Ishikawa (cell line): ENCODE measurements around the gene PPP3R2.
A peak's percentile ranks its signal among the peaks of the same experiment; 100 is the strongest.

Experiments
- CEBPB ChIP-seq: IDR thresholded peaks from 2 replicates; pipeline ENCODE4 v1.6.1; 2012
- CREB1 ChIP-seq: IDR thresholded peaks from 2 replicates; pipeline ENCODE4 v1.6.1; 2012; ENCODE audit warnings: low read depth
- EGR1 ChIP-seq: IDR thresholded peaks from 2 replicates; pipeline ENCODE4 v1.6.1; 2012
- EP300 ChIP-seq: IDR thresholded peaks from 2 replicates; pipeline ENCODE4 v1.6.1; 2012; ENCODE audit warnings: borderline replicate concordance
- FOXM1 ChIP-seq: IDR thresholded peaks from 2 replicates; pipeline ENCODE4 v1.6.1; 2012; ENCODE audit warnings: low read depth, borderline replicate concordance
- NFIC ChIP-seq: IDR thresholded peaks from 2 replicates; pipeline ENCODE4 v1.6.1; 2012
- RAD21 ChIP-seq: IDR thresholded peaks from 2 replicates; pipeline ENCODE4 v1.6.1; 2012; ENCODE audit warnings: low read depth
- TAF1 ChIP-seq: IDR thresholded peaks from 2 replicates; pipeline ENCODE4 v1.6.1; 2012; ENCODE audit warnings: low read depth, mild to moderate bottlenecking
- TCF12 ChIP-seq: IDR thresholded peaks from 2 replicates; pipeline ENCODE4 v1.6.1; 2012; ENCODE audit warnings: low read depth
- TEAD4 ChIP-seq: IDR thresholded peaks from 2 replicates; pipeline ENCODE4 v1.6.1; 2012
- YY1 ChIP-seq: IDR thresholded peaks from 2 replicates; pipeline ENCODE4 v1.6.1; 2012; ENCODE audit warnings: low read depth
- ZBTB7A ChIP-seq: IDR thresholded peaks from 2 replicates; pipeline ENCODE4 v1.6.1; 2012; ENCODE audit warnings: low read depth
- TF ChIP-seq, protein P1 (sequence below): IDR thresholded peaks from 2 replicates; pipeline ENCODE4 v1.6.1; 2012
- TF ChIP-seq, protein P2 (sequence below): IDR thresholded peaks from 2 replicates; pipeline ENCODE4 v1.6.1; 2012; ENCODE audit warnings: low read depth, mild to moderate bottlenecking
- TF ChIP-seq, protein P3 (sequence below): IDR thresholded peaks from 2 replicates; pipeline ENCODE4 v1.6.1; 2012

Gene PPP3R2

DNA sequence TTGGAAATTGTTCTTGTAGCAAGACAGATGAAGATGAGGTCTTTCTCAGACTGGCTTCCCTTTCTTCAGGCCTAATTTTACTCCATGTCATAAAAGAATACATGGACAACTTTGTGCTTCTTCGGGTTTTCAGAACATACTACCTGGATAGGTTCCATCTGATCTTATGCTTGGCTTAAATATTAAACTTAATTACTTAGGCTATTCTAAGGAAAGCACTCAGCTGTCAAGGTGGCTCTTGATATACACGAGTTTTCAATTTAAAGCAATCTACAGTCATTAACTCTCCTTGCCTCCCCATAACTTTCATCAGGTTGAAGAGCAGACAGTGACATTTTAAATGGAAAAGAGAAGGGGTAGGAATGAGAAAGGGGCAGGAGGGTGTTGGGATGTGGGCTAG, 9.5 kb upstream of the PPP3R2 start:
- no peak for TF ChIP-seq CEBPB
- no peak for TF ChIP-seq YY1
- TF ChIP-seq, protein P1, sequence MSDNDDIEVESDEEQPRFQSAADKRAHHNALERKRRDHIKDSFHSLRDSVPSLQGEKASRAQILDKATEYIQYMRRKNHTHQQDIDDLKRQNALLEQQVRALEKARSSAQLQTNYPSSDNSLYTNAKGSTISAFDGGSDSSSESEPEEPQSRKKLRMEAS: no peak
- TF ChIP-seq TAF1: no peak
- TF ChIP-seq EP300: no peak
- no peak for TF ChIP-seq TCF12
- TF ChIP-seq TEAD4: no peak
- TF ChIP-seq FOXM1: no peak
- no peak for TF ChIP-seq CREB1
- TF ChIP-seq, protein P2, sequence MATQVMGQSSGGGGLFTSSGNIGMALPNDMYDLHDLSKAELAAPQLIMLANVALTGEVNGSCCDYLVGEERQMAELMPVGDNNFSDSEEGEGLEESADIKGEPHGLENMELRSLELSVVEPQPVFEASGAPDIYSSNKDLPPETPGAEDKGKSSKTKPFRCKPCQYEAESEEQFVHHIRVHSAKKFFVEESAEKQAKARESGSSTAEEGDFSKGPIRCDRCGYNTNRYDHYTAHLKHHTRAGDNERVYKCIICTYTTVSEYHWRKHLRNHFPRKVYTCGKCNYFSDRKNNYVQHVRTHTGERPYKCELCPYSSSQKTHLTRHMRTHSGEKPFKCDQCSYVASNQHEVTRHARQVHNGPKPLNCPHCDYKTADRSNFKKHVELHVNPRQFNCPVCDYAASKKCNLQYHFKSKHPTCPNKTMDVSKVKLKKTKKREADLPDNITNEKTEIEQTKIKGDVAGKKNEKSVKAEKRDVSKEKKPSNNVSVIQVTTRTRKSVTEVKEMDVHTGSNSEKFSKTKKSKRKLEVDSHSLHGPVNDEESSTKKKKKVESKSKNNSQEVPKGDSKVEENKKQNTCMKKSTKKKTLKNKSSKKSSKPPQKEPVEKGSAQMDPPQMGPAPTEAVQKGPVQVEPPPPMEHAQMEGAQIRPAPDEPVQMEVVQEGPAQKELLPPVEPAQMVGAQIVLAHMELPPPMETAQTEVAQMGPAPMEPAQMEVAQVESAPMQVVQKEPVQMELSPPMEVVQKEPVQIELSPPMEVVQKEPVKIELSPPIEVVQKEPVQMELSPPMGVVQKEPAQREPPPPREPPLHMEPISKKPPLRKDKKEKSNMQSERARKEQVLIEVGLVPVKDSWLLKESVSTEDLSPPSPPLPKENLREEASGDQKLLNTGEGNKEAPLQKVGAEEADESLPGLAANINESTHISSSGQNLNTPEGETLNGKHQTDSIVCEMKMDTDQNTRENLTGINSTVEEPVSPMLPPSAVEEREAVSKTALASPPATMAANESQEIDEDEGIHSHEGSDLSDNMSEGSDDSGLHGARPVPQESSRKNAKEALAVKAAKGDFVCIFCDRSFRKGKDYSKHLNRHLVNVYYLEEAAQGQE: no peak
- no peak for TF ChIP-seq RAD21
- TF ChIP-seq EGR1: no peak
- no peak for TF ChIP-seq ZBTB7A
- TF ChIP-seq NFIC: no peak
- TF ChIP-seq, protein P3, sequence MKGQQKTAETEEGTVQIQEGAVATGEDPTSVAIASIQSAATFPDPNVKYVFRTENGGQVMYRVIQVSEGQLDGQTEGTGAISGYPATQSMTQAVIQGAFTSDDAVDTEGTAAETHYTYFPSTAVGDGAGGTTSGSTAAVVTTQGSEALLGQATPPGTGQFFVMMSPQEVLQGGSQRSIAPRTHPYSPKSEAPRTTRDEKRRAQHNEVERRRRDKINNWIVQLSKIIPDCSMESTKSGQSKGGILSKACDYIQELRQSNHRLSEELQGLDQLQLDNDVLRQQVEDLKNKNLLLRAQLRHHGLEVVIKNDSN: no peak

DNA sequence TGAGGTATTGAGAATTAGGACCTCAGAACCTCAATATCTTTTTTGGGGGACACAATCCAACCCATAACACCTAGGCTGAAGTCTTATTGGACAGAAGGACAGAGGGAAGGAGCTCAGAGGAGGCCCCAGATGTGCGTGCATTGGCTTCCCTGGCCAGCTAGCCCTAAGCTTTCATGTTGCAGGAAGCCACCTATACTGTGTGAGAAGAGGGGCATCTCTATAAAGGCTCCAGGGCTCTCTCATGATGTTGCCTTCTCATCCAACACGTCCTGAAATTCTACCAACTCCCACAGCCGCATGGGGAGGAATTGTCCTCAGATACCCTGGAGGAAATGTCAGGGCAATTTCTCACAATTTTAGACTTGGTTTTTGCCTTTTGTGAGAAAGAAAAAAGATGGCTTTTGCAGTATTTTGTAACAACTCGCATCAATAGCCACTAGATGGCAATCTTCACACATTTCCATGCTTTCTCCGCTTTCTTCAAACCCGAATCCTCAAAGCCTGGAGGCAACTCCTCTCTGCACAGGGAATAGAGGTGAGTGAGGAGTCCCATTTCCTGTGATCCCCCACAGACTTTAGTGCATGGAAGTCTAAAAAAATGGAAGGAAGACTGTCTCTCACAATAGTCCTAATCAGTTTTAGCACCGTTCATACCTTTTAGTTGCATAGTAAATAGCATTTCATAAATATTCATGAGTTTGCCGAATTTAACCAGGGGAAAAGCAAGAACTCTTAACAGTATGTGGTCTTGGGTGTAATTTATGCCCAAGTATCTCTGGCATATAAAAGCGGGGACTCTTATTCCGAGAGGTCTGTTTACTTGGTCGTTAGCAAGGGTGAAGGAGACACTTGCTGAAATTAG, 7.4 kb upstream of the PPP3R2 start:
- TF ChIP-seq CREB1: no peak
- no peak for TF ChIP-seq FOXM1
- TF ChIP-seq RAD21: peak; percentile 72
- no peak for TF ChIP-seq EP300

DNA sequence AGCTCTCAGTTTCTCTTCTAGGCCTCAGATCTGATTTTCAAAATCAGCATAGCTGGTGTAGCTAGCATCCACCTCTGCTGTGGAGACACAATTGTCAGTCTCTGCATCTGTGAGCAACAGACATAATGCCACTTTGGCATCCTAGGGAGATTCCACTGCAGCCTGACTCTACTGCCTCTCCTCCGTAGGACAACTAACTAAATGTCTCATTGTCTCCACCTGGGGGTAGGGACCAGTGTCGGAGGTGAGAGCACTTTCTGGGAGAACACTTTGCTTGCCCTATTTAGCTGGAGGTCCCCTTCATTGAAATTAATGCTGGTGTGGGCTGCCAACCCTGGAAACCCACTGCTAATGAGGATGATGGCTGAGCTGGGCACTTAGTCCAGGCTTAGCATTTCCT, 1.4 kb downstream of the PPP3R2 start:
- TF ChIP-seq EGR1: no peak
- TF ChIP-seq, protein P3: no peak
- no peak for TF ChIP-seq RAD21
- TF ChIP-seq, protein P1: no peak
- TF ChIP-seq NFIC: no peak
- TF ChIP-seq TEAD4: no peak
- TF ChIP-seq ZBTB7A: no peak
- TF ChIP-seq CREB1: no peak
- no peak for TF ChIP-seq FOXM1
- no peak for TF ChIP-seq TAF1
- TF ChIP-seq TCF12: no peak
- TF ChIP-seq, protein P2: no peak

DNA sequence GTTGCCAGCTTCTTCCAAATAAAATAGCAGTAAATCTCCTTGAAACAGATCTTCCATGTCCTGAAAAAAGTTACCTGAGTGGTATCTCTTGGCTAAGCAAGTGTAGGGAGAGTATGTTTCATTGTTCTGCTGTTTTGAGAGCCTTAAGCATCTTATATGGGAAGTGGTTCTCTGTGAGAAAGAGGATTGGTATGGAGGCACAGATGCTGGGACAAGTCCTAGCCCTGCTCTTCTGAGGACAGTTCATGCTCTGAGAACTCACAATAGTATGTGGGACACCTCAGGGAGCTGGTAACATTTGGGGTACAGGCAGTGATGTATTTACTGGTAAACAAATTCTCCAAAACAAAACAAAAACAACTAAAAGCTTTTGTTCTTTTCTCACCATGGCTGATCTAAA, 2.0 kb downstream of the PPP3R2 start:
- TF ChIP-seq RAD21 (no peak), YY1 (no peak), CREB1 (no peak), TCF12 (no peak), FOXM1 (no peak), EGR1 (no peak), TEAD4 (no peak)

DNA sequence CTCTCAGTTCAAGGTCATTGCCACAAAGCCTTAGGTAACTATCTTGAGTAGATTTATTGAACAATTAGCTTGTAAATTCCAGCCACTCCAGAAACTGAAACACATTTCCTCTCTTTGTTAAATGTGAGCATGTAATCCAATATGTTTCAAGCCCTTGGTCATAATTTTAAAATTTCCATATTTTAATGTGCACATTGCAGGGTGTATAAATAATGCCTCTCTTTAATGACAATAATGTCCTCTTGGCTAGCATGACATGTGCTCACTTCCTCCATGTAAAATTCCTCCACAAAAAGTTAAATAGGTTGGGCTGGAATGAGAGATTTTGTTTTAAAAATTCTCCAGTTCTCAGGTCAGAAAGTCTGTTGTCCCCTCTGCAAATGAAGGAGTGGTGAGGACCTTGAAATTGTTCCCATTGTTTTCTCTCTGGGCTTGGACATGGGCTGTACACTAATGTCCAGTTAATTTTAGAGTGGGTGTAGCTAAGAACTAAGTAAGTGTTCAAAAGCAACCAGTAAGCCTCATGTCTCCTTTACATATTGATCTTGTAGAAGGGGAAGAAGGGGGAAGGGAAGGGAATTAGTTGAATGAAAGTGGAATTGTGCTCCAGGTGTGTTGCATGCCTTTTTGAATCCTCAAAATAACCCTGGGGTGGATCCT, 2.9 kb downstream of the PPP3R2 start:
- TF ChIP-seq CREB1: no peak
- TF ChIP-seq EP300: no peak
- TF ChIP-seq ZBTB7A: no peak
- no peak for TF ChIP-seq TCF12
- TF ChIP-seq YY1: no peak
- TF ChIP-seq, protein P1: no peak
- TF ChIP-seq, protein P2: no peak
- TF ChIP-seq NFIC: no peak
- no peak for TF ChIP-seq RAD21
- no peak for TF ChIP-seq FOXM1
- TF ChIP-seq TAF1: no peak
- TF ChIP-seq, protein P3: no peak
- TF ChIP-seq TEAD4: no peak
- TF ChIP-seq CEBPB: no peak
- no peak for TF ChIP-seq EGR1
